NCI-H187 (cell line): ENCODE data around the gene G6PD.
"Not testable (repeated sequence)": the region's sequence is repeated elsewhere in the genome, so short reads cannot be mapped to it uniquely, and the experiment has no call there.

Experiments used
- DNase-seq, 2 experiments: peaks; one replicate each; lab custom pipeline; 2025; lab: John Stamatoyannopoulos, UW

G6PD gene

DNA sequence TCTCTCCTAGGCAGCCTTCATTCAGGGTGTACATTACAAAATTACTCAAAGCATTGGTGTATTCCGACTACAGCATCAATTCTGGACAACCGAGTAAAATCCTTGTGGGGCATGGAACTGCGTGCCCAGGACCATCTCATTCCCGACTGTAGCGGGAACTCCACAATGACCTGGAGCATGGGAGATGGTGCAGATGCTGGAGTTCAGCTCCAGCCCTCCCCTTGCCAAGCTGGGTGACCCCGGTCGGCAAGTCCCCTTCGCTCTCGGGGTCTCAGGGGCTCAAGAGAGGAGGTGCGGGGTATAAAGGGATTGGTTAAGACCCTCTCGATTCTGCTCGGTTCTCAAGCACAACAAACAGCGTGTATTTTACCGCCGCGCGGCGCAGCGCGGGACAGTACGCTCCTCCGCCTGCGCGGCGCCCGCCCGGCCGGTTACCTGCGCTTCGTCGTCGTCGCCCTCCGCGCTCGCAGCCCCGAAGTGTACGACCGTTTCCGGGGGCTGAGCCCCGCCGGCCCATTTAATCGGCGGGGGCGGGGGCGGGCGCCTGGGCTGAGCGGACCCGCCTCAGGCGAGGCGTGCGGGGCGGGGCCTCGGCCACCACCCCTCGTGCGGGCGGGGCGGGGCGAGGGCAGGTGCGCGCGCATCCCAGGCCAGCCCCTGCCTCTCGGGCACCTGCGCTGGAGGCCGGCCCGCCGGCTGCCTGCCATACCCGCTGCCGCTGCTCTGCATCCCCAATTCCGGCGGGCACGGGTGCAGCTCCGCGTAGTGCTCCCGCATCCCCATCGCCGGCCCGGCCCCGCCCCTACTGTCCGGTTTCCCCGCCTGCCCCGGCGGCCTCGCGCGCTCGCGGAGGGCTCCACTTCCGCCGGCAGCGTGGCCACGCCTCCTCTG, at the start of gene G6PD:
TSS of gene G6PD (minus strand) at position 493 of the 891 bp plus-strand sequence. CDS start 691 bp downstream, outside the sequence.
- peak; percentile 82 to 94 for DNase-seq

- no peak for DNase-seq
These were observed 49.1 kb upstream of the G6PD start for GRCh38 chrX:154595559-154596249.

DNA sequence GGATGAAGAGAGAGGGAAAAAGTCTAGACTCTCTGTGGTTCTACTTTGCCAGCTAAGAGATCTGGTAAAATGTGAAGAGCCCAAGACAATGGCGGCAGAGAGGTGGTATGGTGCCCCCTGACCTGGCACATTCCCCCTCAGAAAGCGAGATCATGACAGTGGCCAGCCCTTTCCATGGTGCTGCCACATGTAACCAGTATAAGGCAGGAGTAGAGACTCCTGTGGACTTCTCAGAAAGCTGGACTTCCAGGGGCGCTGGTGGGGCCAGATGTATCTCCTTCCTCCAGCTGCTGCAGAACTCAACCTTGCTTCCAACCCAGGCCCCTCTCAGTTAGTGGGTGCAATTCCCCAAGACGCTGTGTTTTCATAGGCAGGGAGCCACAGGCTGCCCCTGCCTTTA, 47.8 kb upstream of the G6PD start:
- DNase-seq = no peak

DNA sequence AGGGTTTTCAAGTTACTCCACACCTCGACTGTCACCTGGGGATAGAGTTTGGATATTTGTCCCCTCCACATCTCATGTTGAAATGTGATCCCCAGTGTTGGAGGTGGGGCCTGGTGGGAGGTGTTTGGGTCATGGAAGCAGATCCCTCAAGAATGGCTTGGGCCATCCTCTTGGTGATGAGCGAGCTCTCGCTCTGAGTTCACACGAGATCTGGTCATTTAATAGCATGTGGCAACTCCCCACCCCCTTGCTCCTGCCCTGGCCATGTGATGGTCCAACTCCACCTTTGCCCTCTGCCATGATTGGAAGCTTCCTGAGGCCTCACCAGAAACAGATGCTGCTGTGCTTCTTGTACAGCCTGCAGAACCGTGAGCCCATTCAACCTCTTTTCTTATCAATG, 46.6 kb upstream of the G6PD start:
- no peak for DNase-seq

DNA sequence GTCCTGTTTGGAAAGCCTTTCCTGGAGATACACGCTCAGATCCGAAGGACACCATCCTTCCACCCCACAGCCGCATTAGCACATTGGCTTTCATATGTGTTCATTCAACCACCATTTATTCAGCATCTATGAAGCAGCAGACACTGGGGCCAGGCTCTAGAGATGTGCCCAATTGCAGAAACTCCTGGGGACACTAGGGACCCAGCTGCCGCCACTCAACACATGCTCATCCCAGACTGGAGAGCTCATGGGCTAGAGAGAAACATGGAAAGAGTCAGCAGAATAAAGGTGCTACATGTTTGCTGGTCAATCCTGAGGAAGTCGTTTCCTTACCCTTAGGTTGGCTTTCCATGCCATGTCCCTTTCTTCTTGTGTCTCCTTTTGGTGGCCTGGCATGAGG, 45.9 kb upstream of the G6PD start:
- no peak for DNase-seq

- not testable (repeated sequence) for DNase-seq
These were observed 43.8 kb upstream of the G6PD start for GRCh38 chrX:154590415-154590814.

GRCh38 chrX:154584585-154585183, 38.0 kb upstream of the G6PD start, which contains the start of gene CTAG1A:
Gene CTAG1A (plus strand): TSS chrX:154585133. CDS start chrX:154585207, 74 bp downstream.
- DNase-seq = not testable (repeated sequence)

DNA sequence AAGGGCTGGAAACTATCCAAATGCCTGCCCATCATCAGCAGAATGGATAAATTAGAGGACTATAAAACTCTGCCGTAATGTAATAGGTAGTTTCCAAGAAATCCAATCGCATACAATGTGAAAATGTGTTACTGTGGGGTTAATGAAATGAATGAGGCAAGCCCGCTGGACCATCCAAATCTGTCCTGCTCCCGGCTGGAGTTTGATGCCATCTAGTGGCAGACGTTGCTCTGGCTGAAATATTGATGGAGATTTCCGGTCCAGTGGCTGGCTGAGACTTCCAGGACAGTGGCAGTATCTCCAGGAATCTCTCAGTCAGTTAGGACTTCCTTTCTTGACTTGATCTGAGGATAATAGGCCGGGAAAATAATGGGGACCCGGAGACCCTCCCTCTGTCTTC, 36.3 kb upstream of the G6PD start:
- not testable (repeated sequence) for DNase-seq

GRCh38 chrX:154575076-154575475, 28.4 kb upstream of the G6PD start:
- not testable (repeated sequence) for DNase-seq

DNA sequence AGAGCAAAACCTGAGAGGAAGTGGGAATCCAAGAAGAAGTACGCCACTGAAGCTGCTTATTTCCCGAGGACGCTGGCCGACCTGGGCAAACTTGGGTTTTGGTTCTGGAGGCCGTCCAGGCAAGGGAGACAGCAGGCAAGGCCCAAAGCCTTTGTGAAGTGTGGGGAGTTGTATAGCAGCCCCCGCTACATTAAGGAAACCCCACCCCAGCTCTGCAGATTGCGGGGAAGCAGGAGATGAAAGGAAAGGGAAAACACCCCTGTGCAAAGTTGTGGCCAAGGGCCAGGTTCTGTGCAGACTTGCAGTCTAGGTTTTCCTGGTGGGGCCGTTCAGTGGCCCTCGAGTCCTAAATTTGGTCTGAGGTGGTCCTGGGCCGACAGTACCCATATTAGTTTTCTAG, 26.4 kb upstream of the G6PD start:
- not testable (repeated sequence) for DNase-seq

GRCh38 chrX:154570361-154570760, 23.7 kb upstream of the G6PD start:
- DNase-seq = not testable (repeated sequence)

DNA sequence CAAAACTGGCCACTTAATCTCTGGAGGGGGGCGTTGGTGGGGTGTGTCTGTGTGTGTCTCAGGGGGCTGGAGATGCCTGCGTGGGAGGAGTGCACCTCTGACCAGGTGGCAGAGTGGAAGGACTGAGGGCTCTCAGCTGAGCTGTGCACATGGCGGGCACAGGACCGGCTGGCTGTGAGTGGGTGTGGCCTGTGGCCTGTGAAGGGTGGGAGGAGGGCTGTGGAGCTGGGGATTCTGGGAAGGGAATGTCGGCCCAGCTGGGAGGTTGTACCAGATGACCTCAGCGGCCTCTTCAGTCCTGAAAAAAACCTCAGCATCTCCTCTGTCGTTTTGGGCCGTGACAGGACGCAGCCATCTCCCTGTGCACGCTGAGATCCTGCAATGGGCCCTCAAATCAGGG, 15.6 kb upstream of the G6PD start:
- DNase-seq = not testable (repeated sequence)

DNA sequence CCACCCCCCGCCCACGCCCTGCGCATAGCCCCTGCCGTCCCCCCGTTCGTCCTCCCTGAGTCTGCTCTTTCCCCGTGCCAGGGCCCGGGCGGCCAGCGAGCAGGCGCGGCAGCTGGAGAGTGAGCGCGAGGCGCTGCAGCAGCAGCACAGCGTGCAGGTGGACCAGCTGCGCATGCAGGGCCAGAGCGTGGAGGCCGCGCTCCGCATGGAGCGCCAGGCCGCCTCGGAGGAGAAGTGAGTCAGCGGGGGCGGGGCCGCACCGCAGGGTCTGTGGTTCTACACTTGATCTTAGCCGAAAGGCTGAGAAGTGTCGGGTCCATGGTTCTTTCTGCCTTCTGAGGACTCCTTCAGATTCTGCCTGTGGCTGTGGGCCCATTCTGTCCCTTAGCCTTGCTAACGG, 13.7 kb upstream of the G6PD start:
- DNase-seq = not testable (repeated sequence)

DNA sequence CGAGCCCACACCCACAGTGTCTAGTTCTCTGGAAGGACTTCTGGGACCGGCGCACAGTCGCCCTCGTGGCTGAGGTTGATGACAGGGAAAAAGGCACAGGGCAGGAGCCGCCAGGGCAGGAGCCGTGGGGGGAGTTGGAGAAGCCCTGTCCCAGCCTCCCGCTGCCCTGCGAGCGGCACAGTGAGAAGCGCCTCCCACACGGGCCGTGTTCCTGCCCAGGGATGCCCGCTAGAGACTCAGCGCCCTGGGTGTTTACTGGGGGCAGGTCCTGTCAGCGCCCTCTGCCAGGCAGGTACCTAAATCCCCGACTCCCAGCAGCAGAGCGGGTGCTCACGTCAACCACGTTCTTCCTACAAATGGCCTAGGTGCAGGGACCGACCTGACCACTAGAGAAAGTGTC, 12.2 kb upstream of the G6PD start:
- DNase-seq = not testable (repeated sequence)

GRCh38 chrX:154558060-154558690, 11.5 kb upstream of the G6PD start:
- not testable (repeated sequence) for DNase-seq

DNA sequence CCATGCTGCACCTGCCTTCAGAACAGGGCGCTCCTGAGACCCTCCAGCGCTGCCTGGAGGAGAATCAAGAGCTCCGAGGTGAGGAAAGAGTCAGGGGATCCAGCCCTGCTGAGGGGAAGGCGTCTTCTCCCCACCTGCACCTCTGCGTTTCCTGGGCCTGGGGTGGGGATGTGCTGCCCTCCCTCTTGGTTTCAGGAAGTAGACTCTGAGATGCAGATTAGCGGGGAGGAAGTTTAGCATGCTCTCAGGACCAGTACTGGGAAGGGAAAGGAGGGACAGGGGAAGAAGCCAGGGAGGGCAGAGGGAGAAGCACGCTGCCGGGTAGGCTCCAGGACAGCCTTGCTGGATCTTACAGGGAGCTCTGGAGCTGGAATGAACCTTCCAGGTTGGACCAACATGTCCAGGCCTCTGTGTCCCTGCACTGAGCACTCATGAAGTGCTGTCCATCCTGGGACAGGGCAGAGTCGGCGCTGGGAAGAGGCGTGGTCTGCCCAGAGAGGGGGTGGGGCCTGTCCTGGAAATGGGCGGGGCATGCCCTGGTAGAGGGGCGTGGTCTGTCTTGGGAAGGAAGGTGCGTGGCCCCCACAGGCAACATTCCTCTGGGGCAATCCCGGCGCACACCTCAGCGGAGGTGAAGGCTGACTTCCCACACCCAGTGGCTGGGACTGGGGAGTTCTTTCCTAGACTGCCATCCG, 5.6 kb upstream of the G6PD start:
- DNase-seq = not testable (repeated sequence)

GRCh38 chrX:154549766-154550165, 3.1 kb upstream of the G6PD start:
- no peak for DNase-seq

DNA sequence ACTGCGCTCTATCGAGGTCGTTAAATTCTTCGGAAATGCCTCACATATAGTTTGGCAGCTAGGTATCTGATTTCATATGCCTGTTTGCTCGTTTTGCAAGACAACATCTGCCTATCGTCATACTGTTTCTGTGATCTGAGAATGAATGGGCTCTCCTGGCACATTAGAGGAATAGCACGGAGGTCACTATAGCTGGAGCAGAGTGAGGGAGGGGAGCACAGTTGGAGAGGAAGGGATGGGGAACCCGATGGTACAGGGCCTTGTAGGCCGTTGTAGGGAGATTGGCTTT, 1.3 kb upstream of the G6PD start:
- DNase-seq = no peak

- DNase-seq = peak; percentile 91 to 97
These were observed 790 bp upstream of the G6PD start, which contains the start of gene IKBKG for GRCh38 chrX:154547245-154548027. Gene IKBKG (plus strand): TSS chrX:154547620. CDS start chrX:154552003, 4,383 bp downstream.

DNA sequence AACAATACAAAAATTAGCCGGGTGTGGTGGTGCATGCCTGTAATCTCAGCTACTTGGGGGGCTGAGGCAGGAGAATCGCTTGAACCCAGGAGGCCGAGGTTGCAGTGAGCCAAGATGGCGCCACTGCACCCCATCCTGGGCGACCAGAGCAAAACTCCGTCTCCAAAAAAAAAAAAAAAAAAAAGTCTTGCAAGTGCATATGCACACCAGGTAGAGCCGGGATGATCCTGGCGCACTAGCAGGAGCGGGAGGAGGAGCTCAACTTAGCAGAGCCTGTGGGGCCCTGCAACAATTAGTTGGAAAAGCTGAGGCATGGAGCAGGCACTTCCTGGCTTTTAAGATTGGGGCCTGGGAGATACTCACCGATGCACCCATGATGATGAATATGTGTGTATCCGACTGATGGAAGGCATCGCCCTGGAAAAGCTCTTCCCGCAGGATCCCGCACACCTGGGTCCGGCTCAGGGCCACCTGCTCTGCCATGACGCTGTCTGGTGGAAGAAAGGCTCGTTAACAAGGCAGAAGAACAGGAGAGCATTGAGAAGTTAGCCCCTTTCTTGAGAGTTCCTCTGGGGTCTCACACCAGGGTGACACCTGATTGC, 872 bp downstream of the G6PD start:
- DNase-seq = no peak
